HG03175 (cell line): ENCODE measurements around the gene PRPS1.
A peak's percentile ranks its signal among the peaks of the same experiment; 100 is the strongest.
"Not testable (repeated sequence)": the region's sequence is repeated elsewhere in the genome, so short reads cannot be mapped to it uniquely, and the experiment has no call there.

Experiments used
- ATAC-seq: cut with Tn5 transposase; IDR thresholded peaks from one replicate; pipeline ENCODE4 v1.9.1; 2021; ENCODE audit warnings: mild to moderate bottlenecking, moderate library complexity; ENCODE audit not compliant: unreplicated experiment

Gene PRPS1

GRCh38 chrX:107629540-107629909 is 1.2 kb downstream of the PRPS1 start:
- ATAC-seq, result no peak

GRCh38 chrX:107630031-107630689 is 1.9 kb downstream of the PRPS1 start:
- ATAC-seq, result no peak

- ATAC-seq, result no peak
Measured at GRCh38 chrX:107632346-107632745, 4.0 kb downstream of the PRPS1 start.

DNA sequence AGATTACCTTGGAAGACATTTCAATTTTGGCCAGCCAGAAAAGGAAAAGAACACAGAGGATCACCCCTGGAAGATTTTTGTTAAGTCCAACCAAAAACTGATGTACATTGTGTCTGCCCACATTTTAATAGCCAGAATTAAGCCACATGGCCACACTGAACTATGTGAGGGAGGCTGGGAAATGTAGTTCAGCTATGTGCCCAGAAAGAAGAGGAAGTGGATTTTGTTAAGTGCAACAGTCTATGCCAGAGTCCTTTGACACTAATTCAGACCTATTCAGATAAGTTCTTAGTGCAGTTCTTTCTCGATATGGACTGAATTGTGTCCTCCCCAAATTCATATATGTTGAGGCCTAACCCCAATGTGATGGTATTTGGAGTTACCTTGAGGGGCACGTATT is 18.4 kb downstream of the PRPS1 start:
- ATAC-seq, result no peak

GRCh38 chrX:107648332-107648731 is 20.0 kb downstream of the PRPS1 start:
- ATAC-seq, result no peak

- ATAC-seq, result no peak
Measured at GRCh38 chrX:107654566-107654871, 26.2 kb downstream of the PRPS1 start.

DNA sequence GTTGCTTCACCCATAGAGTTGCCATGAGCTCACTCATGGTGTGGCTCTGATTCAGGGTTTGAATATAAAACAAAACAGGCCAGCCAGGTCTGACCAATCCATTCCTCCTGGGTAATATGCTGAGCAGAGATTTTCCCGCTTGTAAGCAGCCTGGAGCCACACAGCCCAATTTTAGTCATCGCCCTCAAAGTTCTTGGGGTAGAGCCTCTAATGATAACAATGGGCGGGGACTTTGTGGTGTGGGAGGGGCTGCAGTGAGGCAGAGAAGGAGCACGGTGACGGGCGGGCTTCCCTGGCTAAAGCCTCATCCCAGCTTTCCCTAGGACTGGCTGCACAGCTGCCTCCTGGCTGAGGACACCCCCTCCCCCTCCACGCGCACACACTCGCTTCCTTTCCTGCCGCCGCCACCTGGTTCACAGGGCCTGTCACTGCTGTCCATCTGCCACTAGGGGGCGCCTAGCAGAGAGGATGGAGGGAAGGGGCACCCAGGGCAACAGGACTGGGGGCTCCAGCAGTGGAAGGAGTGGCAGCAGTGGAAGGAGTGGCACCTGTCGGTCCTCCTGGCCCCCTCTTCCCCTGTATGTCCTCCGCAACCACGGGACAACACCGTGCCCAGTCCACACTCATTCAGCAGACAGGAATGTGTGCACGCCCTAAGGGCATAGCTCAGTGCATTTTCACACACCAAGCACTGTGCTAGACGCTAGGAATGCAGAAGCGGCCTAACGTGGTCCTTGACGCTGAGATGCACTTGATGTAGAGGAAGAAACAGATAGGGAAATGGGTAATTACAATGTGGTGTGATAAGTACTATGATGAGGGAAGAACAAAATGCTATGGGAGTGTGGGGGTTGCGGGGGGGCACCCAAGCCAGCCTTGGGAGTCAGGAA is 26.8 kb downstream of the PRPS1 start:
- ATAC-seq, result peak; percentile 84

- ATAC-seq, result no peak
Measured at GRCh38 chrX:107656978-107657377, 28.7 kb downstream of the PRPS1 start.

DNA sequence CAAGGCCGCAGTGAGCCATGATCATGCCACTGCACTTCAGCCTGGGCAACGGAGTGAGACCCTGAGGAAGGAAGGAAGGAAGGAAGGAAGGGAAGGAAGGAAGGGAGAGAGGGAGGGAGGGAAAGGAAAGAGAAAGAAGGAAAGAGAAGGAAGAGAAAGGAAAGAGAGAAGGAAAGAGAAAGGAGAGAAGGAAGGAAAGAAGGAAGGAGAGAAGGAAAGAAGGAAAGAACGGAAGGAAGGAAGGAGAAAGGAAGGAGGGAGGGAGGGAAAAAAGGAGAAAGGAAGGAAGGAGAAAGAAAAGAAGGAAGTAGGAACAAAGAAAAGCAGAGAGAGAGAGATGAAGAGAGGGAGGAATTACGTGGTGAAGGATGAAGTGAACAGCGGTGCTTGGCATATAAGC is 30.4 kb downstream of the PRPS1 start:
- no peak for ATAC-seq

DNA sequence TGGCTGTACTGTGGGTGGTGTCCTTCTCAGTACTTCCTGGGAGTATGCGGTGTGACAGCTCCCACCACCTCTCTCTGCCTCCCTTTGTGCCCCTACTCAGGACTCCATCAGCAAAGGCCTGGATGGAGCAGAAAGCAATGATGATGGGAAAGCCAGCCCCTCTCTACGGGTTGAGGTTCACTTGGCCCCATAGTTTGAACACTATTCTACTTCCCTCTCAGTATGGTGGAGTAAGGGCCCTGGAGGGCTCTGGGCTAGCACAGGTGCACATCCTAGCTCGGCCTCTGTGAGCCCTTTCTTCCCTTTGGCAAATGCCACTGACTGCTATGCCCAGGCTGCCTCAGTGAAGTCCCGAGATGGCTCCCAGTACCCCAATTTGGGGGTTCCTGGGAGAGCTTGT is 31.0 kb downstream of the PRPS1 start:
- ATAC-seq, result no peak

DNA sequence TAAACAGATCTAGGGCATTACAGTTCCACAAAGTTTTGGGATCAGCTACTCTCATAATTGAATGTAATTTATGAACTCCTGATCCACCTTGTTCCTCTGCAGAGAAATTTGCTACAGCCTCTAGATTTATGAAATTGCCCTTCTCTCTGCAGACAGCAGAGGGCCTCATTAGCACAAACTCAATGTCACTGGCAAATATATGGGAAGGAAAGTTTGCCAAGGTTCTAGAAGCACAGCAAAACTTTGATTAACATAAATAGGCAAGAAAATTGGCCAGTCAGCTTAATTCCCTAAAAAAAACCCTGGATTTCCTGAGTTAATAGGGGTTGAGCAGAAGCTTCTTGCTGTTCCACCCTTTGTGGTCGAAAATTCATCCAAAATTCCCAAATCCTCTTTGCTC is 31.5 kb downstream of the PRPS1 start:
- ATAC-seq, result peak; percentile 47

- ATAC-seq, result no peak
Measured at GRCh38 chrX:107662145-107662544, 33.8 kb downstream of the PRPS1 start.

DNA sequence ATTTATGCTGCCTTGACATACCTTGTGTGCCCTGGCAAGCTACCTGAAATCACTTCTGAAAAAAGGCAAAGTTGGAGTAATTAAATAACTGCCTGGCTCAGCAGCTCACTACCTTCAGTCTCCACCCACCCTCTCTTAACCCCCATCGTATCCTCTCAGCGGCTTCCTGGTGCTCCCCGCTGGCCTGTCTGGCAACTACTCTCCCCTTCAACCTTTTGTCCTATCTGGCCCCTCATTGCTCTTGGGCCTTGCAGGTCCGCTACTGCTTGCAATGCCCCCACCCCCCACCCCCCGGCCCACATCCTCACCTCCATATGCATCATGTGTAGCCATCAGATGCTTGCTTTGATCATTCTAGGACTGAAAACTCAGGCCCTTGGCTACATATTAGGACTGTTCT is 34.5 kb downstream of the PRPS1 start:
- no peak for ATAC-seq

GRCh38 chrX:107666931-107667330 is 38.6 kb downstream of the PRPS1 start:
- no peak for ATAC-seq

DNA sequence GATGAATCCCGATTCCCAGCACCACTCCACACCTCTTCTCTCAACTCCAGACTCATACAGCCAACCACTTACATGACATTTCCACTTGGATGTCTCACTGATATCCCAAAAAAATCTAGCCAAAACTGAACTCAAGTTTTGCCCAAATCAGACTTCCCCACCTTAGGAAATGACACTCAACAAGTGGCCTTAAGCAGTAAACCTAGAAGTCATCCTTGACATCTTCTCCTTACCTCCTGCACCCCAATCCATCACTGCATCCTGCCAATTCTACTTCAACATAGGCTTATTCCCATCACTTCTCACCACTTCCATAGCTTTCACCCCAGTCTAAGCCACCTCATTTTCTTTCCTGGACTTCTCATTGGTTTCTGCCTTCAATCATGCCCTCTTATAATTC is 39.1 kb downstream of the PRPS1 start:
- ATAC-seq, result no peak

GRCh38 chrX:107668710-107669109 is 40.4 kb downstream of the PRPS1 start:
- ATAC-seq, result not testable (repeated sequence)

GRCh38 chrX:107669261-107669660 is 41.0 kb downstream of the PRPS1 start:
- no peak for ATAC-seq

GRCh38 chrX:107669885-107670628 is 41.7 kb downstream of the PRPS1 start:
- no peak for ATAC-seq

DNA sequence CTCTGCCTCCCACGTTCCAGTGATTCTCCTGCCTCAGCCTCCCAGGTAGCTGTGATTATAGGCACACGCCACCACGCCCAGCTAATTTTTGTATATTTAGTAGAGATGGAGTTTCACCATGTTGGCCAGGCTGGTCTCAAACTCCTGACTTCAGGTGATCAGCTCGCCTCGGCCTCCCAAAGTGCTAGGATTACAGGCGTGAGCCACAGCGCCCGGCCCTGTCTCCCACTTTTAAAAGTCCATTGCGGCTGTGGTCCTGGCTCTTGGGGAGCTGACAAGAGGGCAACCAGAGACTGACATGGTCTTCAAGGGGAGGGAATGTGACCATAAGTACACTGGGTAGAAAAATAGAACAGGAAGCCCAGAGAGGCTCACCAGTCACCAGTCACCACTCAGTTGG is 42.9 kb downstream of the PRPS1 start:
- ATAC-seq, result not testable (repeated sequence)

DNA sequence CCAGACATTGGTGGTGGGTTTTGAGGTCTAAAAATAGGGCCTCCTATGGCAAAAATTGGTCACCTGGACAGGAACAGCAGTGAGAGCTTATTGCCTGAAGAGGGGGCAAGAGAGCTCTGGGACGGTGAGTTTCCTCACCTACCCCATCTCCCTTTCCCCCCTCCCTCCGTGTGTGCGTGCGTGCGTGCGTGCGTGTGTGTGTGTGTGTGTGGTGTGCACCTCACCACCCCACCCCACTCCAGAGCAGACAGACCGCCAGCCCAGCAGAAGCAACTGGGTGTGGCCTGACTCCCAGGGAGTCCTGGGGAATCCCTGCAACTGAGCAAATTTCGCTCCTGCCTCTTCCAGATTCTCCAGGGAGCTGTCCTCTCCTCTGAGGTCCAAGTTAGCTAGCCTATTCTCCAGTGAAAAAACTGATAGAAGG is 44.7 kb downstream of the PRPS1 start:
- no peak for ATAC-seq

DNA sequence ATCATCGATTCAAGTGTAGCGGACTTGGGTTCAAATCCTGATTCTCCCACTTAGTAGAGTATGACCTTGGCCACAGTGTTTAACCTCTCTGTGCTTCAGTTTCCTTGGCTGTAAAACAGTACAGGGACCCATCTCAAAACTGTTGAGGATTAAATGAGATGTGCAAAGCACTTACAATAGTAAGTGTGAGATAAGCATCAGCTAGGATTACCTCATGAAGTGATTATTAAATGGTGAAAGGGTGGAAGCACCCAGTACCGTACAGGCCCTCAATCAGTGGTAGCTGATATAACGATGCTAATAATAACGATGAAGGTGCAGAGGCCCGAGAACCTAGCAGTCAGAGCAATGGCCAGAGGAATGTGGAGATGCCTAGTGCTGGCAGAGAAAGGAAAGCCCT is 45.1 kb downstream of the PRPS1 start:
- peak; percentile 7 for ATAC-seq

GRCh38 chrX:107673933-107674479 is 45.7 kb downstream of the PRPS1 start:
- peak; percentile 91 for ATAC-seq
